ENCODE data around the gene HERC3.

- TF ChIP-seq TCF4 (CRISPR knock-in tag; IDR thresholded peaks at IDR 0.05; ENCODE audit: borderline replicate concordance) = no peak
- TF ChIP-seq RARB (CRISPR knock-in tag; IDR thresholded peaks at IDR 0.05) = no peak
- no peak for TF ChIP-seq ZNF8 (CRISPR knock-in tag; IDR thresholded peaks at IDR 0.05)
- TF ChIP-seq ZFP3 (CRISPR knock-in tag; IDR thresholded peaks at IDR 0.05) = no peak
- TF ChIP-seq TOX (CRISPR knock-in tag; IDR thresholded peaks at IDR 0.05; ENCODE audit: borderline replicate concordance) = no peak
- no peak for TF ChIP-seq PATZ1 (CRISPR knock-in tag; IDR thresholded peaks at IDR 0.05; ENCODE audit: borderline replicate concordance)
- TF ChIP-seq ZNF70 (CRISPR knock-in tag; IDR thresholded peaks at IDR 0.05) = no peak
- no peak for TF ChIP-seq PPARA (CRISPR knock-in tag; IDR thresholded peaks at IDR 0.05; ENCODE audit: borderline replicate concordance)
Measured at GRCh38 chr4:88592600-88593448, 544 bp downstream of the HERC3 start.

Data from SK-N-SH treated with all-trans-retinoic acid at 6 μM for 48 hours (cell line).